Measurements from ENCODE around the gene CHRNA4. TPM values are rescaled to one million over a fixed set of nuclear protein-coding genes. Genes with fewer than 3 reads are reported as not detected.

The CHRNA4 gene
- polyA plus RNA-seq (2011; rRNA removed) (not detected in 2 replicates), polyA minus RNA-seq (2011; rRNA and poly(A)+ RNA removed) (not detected in 2 replicates)

DNA sequence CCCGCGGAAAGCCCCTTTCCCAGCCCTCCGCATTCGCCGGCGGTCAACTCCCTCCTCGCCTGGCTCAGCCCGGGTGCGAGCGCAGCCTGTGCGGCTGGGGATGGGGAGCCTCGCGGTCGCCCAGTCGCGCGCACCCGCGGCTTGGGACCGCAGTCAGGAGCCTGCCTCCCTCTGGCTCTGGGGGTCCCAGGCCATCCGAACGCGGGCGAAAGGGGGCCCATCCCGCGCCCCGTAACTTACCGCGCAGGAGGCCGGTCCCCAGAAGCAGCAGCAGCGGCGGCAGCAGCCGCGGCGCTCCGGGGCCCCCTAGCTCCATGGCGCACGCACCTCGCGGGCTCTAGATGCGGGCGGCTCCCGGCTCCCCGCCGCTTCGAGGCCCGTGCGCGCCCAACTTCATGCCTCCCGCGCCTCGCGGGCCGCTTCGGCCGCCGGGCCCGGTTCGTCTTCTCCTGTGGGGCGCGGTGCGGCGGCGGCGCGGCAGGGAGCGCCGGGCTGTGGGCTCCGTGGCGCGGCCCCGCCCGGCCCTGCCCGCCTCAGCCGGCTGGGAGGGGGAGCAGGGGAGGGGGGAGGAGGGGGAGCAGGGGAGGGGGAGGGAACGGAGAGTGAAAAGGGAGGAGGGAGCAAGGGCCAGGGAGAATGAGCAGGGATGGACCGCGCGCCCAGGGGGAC is at the start of gene CHRNA4:
Gene CHRNA4 (minus strand): TSS at position 500 of the 669 bp plus-strand sequence. CDS start 184 bp downstream, at position 316.
- H3K27me3 ChIP-seq (ENCODE audit: control insufficient read depth, insufficient read depth, low read length), result peaks cover 11% of the 10 kb centered on the region
- H3K9me3 ChIP-seq (ENCODE audit: control insufficient read depth, insufficient read depth, low read length), result peaks cover 32% of the 10 kb centered on the region
- TF ChIP-seq, protein P1, sequence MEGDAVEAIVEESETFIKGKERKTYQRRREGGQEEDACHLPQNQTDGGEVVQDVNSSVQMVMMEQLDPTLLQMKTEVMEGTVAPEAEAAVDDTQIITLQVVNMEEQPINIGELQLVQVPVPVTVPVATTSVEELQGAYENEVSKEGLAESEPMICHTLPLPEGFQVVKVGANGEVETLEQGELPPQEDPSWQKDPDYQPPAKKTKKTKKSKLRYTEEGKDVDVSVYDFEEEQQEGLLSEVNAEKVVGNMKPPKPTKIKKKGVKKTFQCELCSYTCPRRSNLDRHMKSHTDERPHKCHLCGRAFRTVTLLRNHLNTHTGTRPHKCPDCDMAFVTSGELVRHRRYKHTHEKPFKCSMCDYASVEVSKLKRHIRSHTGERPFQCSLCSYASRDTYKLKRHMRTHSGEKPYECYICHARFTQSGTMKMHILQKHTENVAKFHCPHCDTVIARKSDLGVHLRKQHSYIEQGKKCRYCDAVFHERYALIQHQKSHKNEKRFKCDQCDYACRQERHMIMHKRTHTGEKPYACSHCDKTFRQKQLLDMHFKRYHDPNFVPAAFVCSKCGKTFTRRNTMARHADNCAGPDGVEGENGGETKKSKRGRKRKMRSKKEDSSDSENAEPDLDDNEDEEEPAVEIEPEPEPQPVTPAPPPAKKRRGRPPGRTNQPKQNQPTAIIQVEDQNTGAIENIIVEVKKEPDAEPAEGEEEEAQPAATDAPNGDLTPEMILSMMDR (IDR thresholded peaks at IDR 0.05; ENCODE audit: low read depth, low read length), result no peak
- no peak within 1 kb of the TSS for H3K4me3 ChIP-seq (ENCODE audit: low read depth, low read length)
- H3K27ac ChIP-seq (ENCODE audit: low read depth, low read length), result no peak within 1 kb of the TSS
- ChIA-PET CTCF (no interaction called here), POLR2A (no interaction called here)
- DNase-seq (ENCODE audit: low read depth, low spot score), result no peak

DNA sequence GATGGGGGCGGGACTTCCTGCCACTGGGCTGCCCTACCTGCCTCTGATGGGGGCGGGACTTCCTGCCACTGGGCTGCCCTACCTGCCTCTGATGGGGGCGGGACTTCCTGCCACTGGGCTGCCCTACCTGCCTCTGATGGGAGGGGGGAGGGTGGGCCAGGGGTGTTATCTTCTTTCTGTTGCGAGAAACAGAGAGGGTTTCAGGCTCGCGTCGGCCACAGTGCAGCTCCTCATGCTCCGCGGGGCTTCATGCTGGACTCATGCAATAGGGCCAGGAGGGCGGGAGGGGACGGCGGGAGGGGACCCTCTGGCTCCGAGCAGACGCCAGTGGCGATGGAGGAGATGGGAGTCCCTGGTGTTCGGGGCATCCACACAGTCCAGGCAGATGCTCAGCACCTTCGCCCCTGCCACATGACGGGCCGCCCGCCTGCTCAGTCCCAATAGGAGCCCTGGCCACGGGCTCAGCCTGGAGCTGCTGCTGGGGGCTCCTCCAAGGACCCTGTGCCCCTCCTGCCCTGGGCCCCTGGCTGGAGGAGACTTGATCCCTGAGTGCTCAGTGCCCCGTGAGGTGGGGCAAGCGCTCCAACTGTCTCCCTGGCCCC is 48.8 kb upstream of the CHRNA4 start:
- TF ChIP-seq, protein P1 (IDR thresholded peaks at IDR 0.05; ENCODE audit: low read depth, low read length), result no peak
- ChIA-PET CTCF (no interaction called here), POLR2A (no interaction called here)
- Histone ChIP-seq H3K27me3 (ENCODE audit: control insufficient read depth, insufficient read depth, low read length) (peaks cover 16% of the 10 kb centered on the region), H3K27ac (ENCODE audit: low read depth, low read length) (no peak overlapping the region), H3K9me3 (ENCODE audit: control insufficient read depth, insufficient read depth, low read length) (peaks cover 26% of the 10 kb centered on the region; the same call in 1 of the 2 replicates), H3K4me3 (ENCODE audit: low read depth, low read length) (no peak overlapping the region)
- DNase-seq (ENCODE audit: low read depth, low spot score), result no peak

DNA sequence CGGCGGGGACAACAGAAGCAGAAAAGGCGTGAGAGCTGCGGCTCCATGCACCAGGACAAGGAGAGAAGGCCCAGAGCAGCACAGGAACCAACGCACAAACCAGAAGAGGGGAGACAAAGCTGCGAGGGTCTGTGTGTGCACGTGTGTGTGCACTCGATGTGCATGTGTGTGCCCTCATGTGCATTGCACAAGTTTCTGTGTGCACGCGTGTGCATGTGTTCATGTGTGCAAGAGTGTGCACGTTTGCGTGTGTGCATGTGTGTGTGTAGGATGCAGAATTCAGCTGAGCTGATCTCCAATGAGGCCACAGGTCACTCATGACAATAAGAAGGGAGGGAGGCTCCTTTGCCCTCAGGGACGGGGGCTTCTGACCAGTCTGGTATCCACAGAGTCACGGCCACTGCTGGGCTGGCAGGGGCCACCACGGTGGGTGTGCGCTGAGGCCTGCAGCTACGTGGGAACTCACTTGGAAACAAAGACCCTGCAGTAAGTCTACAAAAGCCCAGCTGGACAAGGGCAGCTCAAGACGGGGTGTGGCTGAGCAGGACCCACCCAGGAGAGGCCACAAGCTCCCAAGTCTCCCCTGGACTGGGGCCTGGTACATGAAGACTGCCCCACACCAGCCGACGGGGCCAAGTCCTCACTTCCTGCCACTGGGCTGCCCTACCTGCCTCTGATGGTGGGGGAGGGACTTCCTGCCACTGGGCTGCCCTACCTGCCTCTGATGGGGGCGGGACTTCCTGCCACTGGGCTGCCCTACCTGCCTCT is 48.1 kb upstream of the CHRNA4 start:
- POLR2A ChIA-PET, result no interaction called here
- TF ChIP-seq, protein P1 (IDR thresholded peaks at IDR 0.05; ENCODE audit: low read depth, low read length), result no peak
- Histone ChIP-seq H3K9me3 (ENCODE audit: control insufficient read depth, insufficient read depth, low read length) (peaks cover 29% of the 10 kb centered on the region; the same call in 1 of the 2 replicates), H3K27ac (ENCODE audit: low read depth, low read length) (no peak overlapping the region), H3K4me3 (ENCODE audit: low read depth, low read length) (no peak overlapping the region), H3K27me3 (ENCODE audit: control insufficient read depth, insufficient read depth, low read length) (peaks cover 16% of the 10 kb centered on the region)
- CTCF ChIA-PET, result no interaction called here
- no peak for DNase-seq (ENCODE audit: low read depth, low spot score)

DNA sequence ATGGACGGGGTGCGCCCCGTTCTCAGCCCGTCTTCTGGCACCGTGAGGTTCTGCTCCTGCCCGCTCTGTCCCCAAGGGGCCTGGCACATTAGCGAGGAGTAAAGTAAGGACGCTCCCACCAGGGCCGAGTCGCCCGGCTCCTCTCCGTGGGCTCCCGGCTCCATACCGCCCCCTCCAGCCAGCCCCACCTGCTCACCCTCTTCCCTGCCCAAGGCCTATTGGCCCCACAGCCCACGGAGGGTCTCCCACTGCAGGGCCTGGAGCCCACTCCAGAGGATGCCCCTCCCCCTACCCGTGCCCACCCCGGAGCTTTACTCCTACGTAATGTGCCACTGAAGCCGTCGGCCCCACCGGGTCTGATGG is 47.5 kb upstream of the CHRNA4 start:
- ChIA-PET CTCF (no interaction called here), POLR2A (no interaction called here)
- H3K9me3 ChIP-seq (ENCODE audit: control insufficient read depth, insufficient read depth, low read length), result peaks cover 29% of the 10 kb centered on the region; the same call in 1 of the 2 replicates
- TF ChIP-seq, protein P1 (IDR thresholded peaks at IDR 0.05; ENCODE audit: low read depth, low read length), result no peak
- H3K4me3 ChIP-seq (ENCODE audit: low read depth, low read length), result no peak overlapping the region
- no peak for DNase-seq (ENCODE audit: low read depth, low spot score)
- no peak overlapping the region for H3K27ac ChIP-seq (ENCODE audit: low read depth, low read length)
- peaks cover 12% of the 10 kb centered on the region for H3K27me3 ChIP-seq (ENCODE audit: control insufficient read depth, insufficient read depth, low read length)
